OCI-LY7 (cell line): ENCODE measurements around the gene FMO2. TPM values are rescaled to one million over a fixed set of nuclear protein-coding genes. Genes with fewer than 3 reads are reported as not detected.

Source experiments
- BruUV-seq: library from RNA; stranded (reverse); fragments of 400-500 nt; replicated peaks from 2 replicates; lab custom pipeline; 2021; lab: Mats Ljungman, UMichigan
- CTCF ChIA-PET: fragments of 300-600 bp; sonication (Branson Sonifier 250); formaldehyde crosslinking; loops from one replicate; lab custom pipeline; 2022; ENCODE audit warnings: antibody characterized with exemption; ENCODE audit not compliant: unreplicated experiment; lab: Charles Lee
- POLR2A ChIA-PET: fragments of 300-600 bp; sonication (Branson Sonifier 250); formaldehyde crosslinking; loops from one replicate; lab custom pipeline; 2022; ENCODE audit warnings: antibody characterized with exemption; lab: Charles Lee
- DNase-seq: peaks from one replicate; pipeline ENCODE4 v3.0.0-alpha.2; 2015; ENCODE audit warnings: low spot score
- H2AFZ ChIP-seq: fragments of 200-600 bp; sonication (generic), shearing (Covaris generic); 2 replicates; pipeline ENCODE4 v1.6.1; 2014; ENCODE audit warnings: mild to moderate bottlenecking, antibody characterized with exemption, low read length, moderate library complexity
- H3K27ac ChIP-seq: fragments of 200-600 bp; sonication (generic); 2 replicates; pipeline ENCODE4 v1.5.1; 2014; ENCODE audit warnings: mixed run types, low read depth, mild to moderate bottlenecking, moderate library complexity, low read length, inconsistent platforms; ENCODE audit not compliant: poor library complexity, severe bottlenecking
- H3K36me3 ChIP-seq: fragments of 200-600 bp; sonication (generic); 2 replicates; pipeline ENCODE4 v1.6.1; 2014; ENCODE audit warnings: mild to moderate bottlenecking, antibody characterized with exemption, low read length, moderate library complexity, mixed read lengths; ENCODE audit not compliant: insufficient read depth
- H3K4me1 ChIP-seq: fragments of 200-600 bp; sonication (generic); 2 replicates; pipeline ENCODE4 v1.5.1; 2014; ENCODE audit warnings: mild to moderate bottlenecking, low read length; ENCODE audit not compliant: insufficient read depth, poor library complexity, severe bottlenecking
- H3K4me2 ChIP-seq: fragments of 200-600 bp; sonication (generic); 2 replicates; pipeline ENCODE4 v1.6.1; 2014; ENCODE audit warnings: mild to moderate bottlenecking, low read length
- H3K4me3 ChIP-seq: fragments of 200-600 bp; sonication (generic); 2 replicates; pipeline ENCODE4 v1.5.1; 2014; ENCODE audit warnings: mild to moderate bottlenecking, low read depth, low read length; ENCODE audit not compliant: poor library complexity, severe bottlenecking
- H3K79me2 ChIP-seq: fragments of 200-600 bp; sonication (generic); 2 replicates; pipeline ENCODE4 v1.6.1; 2016; ENCODE audit warnings: low read depth, mild to moderate bottlenecking, low read length, moderate library complexity, mixed read lengths; ENCODE audit not compliant: insufficient read depth
- H3K9me2 ChIP-seq: fragments of 200-600 bp; sonication (generic); 2 replicates; pipeline ENCODE4 v1.6.1; 2016; ENCODE audit warnings: mild to moderate bottlenecking, low read length, mixed read lengths; ENCODE audit not compliant: insufficient read depth
- H3K9me3 ChIP-seq: fragments of 200-600 bp; sonication (generic); 2 replicates; pipeline ENCODE4 v1.6.1; 2014; ENCODE audit warnings: mild to moderate bottlenecking, mixed run types, low read length, mixed read lengths
- H4K20me1 ChIP-seq: fragments of 200-600 bp; sonication (generic); 2 replicates; pipeline ENCODE4 v1.6.1; 2014; ENCODE audit warnings: mild to moderate bottlenecking, antibody characterized with exemption, low read length, moderate library complexity, mixed read lengths; ENCODE audit not compliant: insufficient read depth
- EZH2phosphoT487 ChIP-seq: fragments of 200-600 bp; sonication (generic); IDR thresholded peaks from 2 replicates; pipeline ENCODE4 v1.6.1; 2018; ENCODE audit warnings: low read depth, borderline replicate concordance, mild to moderate bottlenecking, mixed run types, antibody characterized with exemption, low read length, moderate library complexity, mixed read lengths
- intact Hi-C: fragments of 100-400 bp; cut with micrococcal nuclease; formaldehyde crosslinking; loops from one replicate; pipeline ENCODE4 v1.10.0; 2022; ENCODE audit not compliant: unreplicated experiment
- total RNA-seq, 2 experiments: library from RNA; depleted of rRNA in 1 of 2; stranded (reverse); fragments of >200 nt in 1 of 2; shearing (Covaris generic) in 1 of 2; gene quantifications; 2 replicates each; pipeline ENCODE4 v1.2.3, GENCODE V29; 2014 to 2022
- TF ChIP-seq, protein P1 (sequence below): fragments of 200-600 bp; sonication (generic); conservative IDR thresholded peaks from 2 replicates; pipeline ENCODE4 v1.5.1; 2014; ENCODE audit warnings: mild to moderate bottlenecking, antibody characterized with exemption, low read length, moderate library complexity, mixed read lengths

Gene FMO2
- total RNA-seq, 2 experiments from 2014 or later, result not detected

- DNase-seq, result no peak
- H3K27ac ChIP-seq, result no peak overlapping the region
- H2AFZ ChIP-seq, result no peak overlapping the region
- no peak overlapping the region for H3K4me3 ChIP-seq
- no peak overlapping the region for H3K4me2 ChIP-seq
- H3K36me3 ChIP-seq, result no peaks in the 10 kb centered on the region
- intact Hi-C loops, result no loop called here
- H3K4me1 ChIP-seq, result no peaks in the 10 kb centered on the region
- H3K9me2 ChIP-seq, result peaks cover 7% of the 10 kb centered on the region; the same call in 1 of the 2 replicates
- TF ChIP-seq, protein P1, sequence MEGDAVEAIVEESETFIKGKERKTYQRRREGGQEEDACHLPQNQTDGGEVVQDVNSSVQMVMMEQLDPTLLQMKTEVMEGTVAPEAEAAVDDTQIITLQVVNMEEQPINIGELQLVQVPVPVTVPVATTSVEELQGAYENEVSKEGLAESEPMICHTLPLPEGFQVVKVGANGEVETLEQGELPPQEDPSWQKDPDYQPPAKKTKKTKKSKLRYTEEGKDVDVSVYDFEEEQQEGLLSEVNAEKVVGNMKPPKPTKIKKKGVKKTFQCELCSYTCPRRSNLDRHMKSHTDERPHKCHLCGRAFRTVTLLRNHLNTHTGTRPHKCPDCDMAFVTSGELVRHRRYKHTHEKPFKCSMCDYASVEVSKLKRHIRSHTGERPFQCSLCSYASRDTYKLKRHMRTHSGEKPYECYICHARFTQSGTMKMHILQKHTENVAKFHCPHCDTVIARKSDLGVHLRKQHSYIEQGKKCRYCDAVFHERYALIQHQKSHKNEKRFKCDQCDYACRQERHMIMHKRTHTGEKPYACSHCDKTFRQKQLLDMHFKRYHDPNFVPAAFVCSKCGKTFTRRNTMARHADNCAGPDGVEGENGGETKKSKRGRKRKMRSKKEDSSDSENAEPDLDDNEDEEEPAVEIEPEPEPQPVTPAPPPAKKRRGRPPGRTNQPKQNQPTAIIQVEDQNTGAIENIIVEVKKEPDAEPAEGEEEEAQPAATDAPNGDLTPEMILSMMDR, result no peak
- TF ChIP-seq EZH2phosphoT487, result no peak
- no peaks in the 10 kb centered on the region for H3K79me2 ChIP-seq
- POLR2A ChIA-PET, result no interaction called here
- BruUV-seq, result no TSS peak
- CTCF ChIA-PET, result no interaction called here
- H4K20me1 ChIP-seq, result no peaks in the 10 kb centered on the region
- H3K9me3 ChIP-seq, result peaks cover 5% of the 10 kb centered on the region; the same call in 1 of the 2 replicates
Observed at GRCh38 chr1:171161431-171161830, 23.7 kb upstream of the FMO2 start.

DNA sequence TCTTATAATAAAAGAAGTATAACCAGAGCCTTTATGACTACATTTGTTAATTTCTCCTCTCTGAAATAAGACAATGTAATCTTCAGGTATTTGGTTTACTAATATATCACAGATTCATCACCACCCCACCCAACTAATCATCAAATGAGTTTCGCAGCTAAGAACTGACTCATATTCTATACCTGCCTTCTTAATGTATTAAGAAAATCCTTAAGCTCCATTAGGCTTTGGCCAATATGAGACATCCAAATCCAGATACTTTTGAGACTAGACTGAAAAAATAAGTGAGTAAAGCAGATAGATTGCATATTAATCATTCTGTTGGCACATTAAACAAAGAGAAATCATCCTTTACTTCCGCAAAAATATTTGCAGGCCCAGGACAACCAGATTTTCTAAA is 18.7 kb upstream of the FMO2 start:
- TF ChIP-seq EZH2phosphoT487, result no peak
- TF ChIP-seq, protein P1, result no peak
- POLR2A ChIA-PET, result no interaction called here
- Histone ChIP-seq H4K20me1 (no peaks in the 10 kb centered on the region), H3K27ac (no peak overlapping the region), H3K36me3 (no peaks in the 10 kb centered on the region), H3K9me2 (peaks cover 7% of the 10 kb centered on the region; the same call in 1 of the 2 replicates), H3K4me2 (no peak overlapping the region), H2AFZ (no peak overlapping the region), H3K4me3 (no peak overlapping the region), H3K9me3 (no peaks in the 10 kb centered on the region), H3K4me1 (no peaks in the 10 kb centered on the region), H3K79me2 (no peaks in the 10 kb centered on the region)
- intact Hi-C loops, result no loop called here
- CTCF ChIA-PET, result no interaction called here
- BruUV-seq, result no TSS peak
- no peak for DNase-seq

DNA sequence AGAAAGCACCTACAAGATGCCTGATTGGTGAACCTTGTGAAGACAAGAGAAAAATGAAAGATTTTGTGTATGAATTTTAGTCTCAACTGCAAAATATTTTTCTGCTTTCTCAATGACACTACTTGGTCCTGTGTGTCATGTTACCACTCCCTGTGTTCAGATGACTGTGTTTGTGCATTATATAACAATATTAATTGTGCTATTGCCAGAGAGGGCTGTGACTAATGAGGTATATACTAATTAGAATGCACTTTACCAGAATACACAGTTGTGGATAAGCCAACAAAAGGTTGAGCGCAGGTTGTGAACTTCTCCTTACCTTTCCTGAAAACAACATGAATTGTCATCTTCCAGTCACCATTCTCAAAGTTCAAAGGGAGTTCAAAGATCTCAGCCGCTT is 17.3 kb upstream of the FMO2 start:
- no peaks in the 10 kb centered on the region for H4K20me1 ChIP-seq
- no peaks in the 10 kb centered on the region for H3K79me2 ChIP-seq
- H2AFZ ChIP-seq, result no peak overlapping the region
- H3K4me1 ChIP-seq, result peaks cover 6% of the 10 kb centered on the region
- TF ChIP-seq, protein P1, result no peak
- TF ChIP-seq EZH2phosphoT487, result no peak
- CTCF ChIA-PET, result no interaction called here
- POLR2A ChIA-PET, result no interaction called here
- DNase-seq, result no peak
- no peaks in the 10 kb centered on the region for H3K9me3 ChIP-seq
- no peaks in the 10 kb centered on the region for H3K9me2 ChIP-seq
- no peaks in the 10 kb centered on the region for H3K36me3 ChIP-seq
- intact Hi-C loops, result no loop called here
- H3K4me2 ChIP-seq, result no peak overlapping the region
- no peak overlapping the region for H3K27ac ChIP-seq
- BruUV-seq, result no TSS peak
- H3K4me3 ChIP-seq, result no peak overlapping the region
